Astrocyte (in vitro differentiated cells and primary cell): ENCODE data around the gene EMP3.

Experiments
- EZH2 ChIP-seq: IDR thresholded peaks from 2 replicates; pipeline ENCODE4 v1.6.1; 2012; ENCODE audit warnings: mild to moderate bottlenecking, low read length, inconsistent platforms; ENCODE audit not compliant: insufficient read depth
- TF ChIP-seq, protein P1 (sequence below): IDR thresholded peaks from 2 replicates; pipeline ENCODE4 v1.5.1; 2011; ENCODE audit warnings: low read depth, mild to moderate bottlenecking, inconsistent platforms, low read length, moderate library complexity; ENCODE audit not compliant: insufficient read depth

DNA sequence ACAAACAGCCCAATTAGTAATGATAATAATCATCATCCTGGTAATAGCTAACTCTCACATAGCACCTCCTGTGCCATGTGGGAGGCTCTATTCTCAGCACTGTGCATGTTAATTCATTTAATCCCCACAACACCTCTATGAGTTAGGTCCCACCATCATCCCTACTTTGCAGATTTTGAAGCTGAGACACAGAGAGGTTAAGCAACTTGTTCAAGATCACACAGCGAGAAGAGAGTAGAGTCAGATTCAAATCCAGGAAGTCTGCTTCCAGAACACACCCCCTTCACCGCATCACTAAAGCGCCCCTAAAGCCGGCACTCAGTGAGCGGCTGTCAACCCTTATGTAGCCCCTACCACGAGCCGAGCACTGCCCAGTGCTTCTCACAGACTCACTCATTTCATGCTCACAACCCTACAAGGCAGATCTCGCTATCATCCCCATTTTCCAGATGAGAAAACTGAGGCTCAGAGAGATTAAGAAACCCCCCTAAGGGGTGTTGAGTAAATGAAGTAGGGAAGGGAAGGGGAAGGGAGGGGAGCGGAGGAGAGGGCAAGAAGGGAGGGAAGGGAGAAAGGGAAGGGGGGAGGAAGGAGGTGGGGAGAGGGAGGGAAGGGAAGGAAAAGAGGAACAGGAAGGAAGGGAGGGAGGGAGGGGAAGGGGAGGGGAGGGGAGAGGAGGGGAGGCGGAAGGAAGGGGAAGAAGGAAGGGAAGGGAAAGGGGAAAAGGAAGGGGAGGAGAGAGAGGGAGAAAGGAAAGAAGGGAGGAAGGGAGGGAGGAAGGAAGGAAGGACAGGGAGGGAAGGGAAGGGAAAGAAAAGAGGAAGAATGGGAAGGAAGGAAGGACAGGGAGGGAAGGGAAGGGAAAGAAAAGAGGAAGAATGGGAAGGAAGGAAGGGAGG lies 16.4 kb downstream of the EMP3 start:
- TF ChIP-seq, protein P1, sequence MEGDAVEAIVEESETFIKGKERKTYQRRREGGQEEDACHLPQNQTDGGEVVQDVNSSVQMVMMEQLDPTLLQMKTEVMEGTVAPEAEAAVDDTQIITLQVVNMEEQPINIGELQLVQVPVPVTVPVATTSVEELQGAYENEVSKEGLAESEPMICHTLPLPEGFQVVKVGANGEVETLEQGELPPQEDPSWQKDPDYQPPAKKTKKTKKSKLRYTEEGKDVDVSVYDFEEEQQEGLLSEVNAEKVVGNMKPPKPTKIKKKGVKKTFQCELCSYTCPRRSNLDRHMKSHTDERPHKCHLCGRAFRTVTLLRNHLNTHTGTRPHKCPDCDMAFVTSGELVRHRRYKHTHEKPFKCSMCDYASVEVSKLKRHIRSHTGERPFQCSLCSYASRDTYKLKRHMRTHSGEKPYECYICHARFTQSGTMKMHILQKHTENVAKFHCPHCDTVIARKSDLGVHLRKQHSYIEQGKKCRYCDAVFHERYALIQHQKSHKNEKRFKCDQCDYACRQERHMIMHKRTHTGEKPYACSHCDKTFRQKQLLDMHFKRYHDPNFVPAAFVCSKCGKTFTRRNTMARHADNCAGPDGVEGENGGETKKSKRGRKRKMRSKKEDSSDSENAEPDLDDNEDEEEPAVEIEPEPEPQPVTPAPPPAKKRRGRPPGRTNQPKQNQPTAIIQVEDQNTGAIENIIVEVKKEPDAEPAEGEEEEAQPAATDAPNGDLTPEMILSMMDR, result no peak
- no peak for TF ChIP-seq EZH2
